Epithelial cell of esophagus (primary cell): Measurements from ENCODE around the gene PATE3.

ENCODE experiments used
- DNase-seq: peaks from one replicate; pipeline ENCODE4 v3.0.0; 2010; ENCODE audit warnings: low read depth
- H3K4me3 ChIP-seq: 2 replicates; pipeline ENCODE4 v1.5.1; 2011; ENCODE audit warnings: mild to moderate bottlenecking, low read length, control low read depth
- TF ChIP-seq, protein P1 (sequence below): IDR thresholded peaks from 2 replicates; pipeline ENCODE4 v1.5.1; 2011; ENCODE audit warnings: low read depth, mild to moderate bottlenecking, low read length, control low read depth, inconsistent platforms; ENCODE audit not compliant: insufficient read depth; ENCODE audit errors: missing control alignments

The PATE3 gene, protein sequence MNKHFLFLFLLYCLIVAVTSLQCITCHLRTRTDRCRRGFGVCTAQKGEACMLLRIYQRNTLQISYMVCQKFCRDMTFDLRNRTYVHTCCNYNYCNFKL

DNA sequence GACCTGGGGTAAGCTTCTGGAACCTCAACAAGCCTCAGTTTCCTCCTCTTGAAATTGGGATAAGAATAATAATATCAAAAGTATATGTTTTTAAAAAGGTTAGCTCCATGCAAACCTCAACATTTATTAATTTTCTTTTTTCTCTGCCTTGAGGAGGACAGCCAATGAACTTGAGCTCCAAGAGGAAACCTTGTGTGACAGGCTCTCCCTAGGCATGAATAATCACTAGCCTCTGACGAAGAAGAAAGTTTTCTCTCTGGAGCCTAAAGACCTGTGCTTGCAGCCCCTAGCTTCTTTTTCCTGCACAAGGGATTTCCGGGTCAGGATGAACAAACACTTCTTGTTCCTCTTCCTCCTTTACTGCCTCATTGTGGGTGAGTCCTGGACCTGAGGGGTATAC, at the start of gene PATE3:
Gene PATE3 (plus strand): TSS at position 301 of the 400 bp plus-strand sequence. CDS start 25 bp downstream, at position 326.
- DNase-seq: no peak
- TF ChIP-seq, protein P1, sequence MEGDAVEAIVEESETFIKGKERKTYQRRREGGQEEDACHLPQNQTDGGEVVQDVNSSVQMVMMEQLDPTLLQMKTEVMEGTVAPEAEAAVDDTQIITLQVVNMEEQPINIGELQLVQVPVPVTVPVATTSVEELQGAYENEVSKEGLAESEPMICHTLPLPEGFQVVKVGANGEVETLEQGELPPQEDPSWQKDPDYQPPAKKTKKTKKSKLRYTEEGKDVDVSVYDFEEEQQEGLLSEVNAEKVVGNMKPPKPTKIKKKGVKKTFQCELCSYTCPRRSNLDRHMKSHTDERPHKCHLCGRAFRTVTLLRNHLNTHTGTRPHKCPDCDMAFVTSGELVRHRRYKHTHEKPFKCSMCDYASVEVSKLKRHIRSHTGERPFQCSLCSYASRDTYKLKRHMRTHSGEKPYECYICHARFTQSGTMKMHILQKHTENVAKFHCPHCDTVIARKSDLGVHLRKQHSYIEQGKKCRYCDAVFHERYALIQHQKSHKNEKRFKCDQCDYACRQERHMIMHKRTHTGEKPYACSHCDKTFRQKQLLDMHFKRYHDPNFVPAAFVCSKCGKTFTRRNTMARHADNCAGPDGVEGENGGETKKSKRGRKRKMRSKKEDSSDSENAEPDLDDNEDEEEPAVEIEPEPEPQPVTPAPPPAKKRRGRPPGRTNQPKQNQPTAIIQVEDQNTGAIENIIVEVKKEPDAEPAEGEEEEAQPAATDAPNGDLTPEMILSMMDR: no peak
- no peak within 1 kb of the TSS for H3K4me3 ChIP-seq

DNA sequence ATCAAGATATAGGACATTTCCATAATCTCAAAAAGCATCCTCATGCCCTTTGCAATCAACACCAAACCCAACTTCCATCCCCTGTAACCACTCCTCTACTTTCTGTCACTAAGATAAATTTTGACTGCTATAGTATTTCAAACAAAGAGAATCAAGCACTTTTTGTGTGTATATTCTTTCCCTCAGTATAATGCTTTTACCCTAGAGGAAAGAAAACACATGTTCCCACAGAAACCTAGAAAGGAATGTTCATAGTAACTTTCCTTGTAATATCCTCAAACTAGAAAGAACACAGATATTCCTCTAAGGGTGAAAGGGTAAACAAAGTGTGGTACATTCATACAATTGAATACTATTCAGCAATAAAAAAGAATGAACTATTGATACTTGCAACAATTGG, 47.3 kb upstream of the PATE3 start:
- H3K4me3 ChIP-seq: no peak overlapping the region
- TF ChIP-seq, protein P1: no peak
- no peak for DNase-seq

DNA sequence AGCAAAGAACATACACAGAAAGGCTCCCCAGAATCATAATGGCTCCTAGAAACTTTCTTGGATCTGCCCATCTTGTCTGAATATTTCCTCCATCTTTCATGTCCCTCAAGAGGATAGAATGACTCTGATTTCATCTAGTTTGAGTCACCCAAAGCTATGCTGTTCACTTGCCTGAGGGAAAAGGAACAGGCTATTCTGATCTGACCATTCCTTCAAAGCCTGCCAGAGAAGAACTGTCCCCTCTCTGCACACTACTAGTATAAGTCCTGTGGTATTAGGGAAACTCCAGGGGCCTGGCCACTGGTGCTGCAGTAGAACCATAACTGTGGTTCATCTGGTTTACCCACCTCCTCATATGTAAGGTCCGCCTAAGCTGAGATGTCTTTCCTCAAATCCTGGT, 44.2 kb upstream of the PATE3 start:
- no peak for DNase-seq
- TF ChIP-seq, protein P1: no peak
- H3K4me3 ChIP-seq: no peak overlapping the region

DNA sequence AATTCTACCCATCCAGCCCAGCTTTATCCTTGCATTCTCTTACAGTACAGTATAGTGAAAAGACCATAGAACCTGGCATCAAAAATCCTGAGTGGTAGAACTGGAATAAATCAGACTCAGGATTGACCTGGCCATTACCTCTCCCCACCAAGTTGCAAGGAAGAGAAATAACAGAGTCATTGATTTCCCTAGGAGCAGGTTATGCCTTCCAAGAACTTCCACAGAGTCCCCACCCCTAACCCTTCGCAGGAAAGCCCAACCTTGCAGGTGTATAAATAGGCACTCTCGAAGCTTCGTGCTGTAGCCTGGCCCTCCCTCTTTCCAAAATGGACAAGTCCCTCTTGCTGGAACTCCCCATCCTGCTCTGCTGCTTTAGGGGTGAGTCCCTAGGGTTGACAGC, 41.9 kb upstream of the PATE3 start, which contains the start of gene PATE1:
Gene PATE1 (plus strand): TSS at position 301 of the 400 bp plus-strand sequence. CDS start 26 bp downstream, at position 327.
- H3K4me3 ChIP-seq: no peak within 1 kb of the TSS
- TF ChIP-seq, protein P1: no peak
- DNase-seq: no peak

DNA sequence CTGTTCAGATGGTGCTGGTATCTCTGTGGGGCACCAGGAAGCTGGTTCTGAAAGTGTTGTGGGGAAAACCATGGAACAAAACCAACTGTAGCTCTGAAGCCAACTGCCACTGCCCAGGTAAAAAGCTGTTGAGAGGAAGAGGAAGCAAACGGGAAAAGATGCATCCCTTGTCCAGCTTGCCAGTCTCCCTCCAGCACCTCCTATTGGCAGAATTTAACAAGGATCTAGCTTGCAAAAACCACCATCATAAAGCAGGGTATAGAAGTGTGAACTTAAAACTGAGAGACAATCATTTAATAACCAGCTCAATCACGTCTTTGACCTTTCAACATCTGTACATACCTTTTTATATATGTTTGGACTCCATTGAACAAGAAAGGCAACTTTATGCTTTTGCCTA, 37.3 kb upstream of the PATE3 start:
- H3K4me3 ChIP-seq: no peak overlapping the region
- no peak for DNase-seq
- TF ChIP-seq, protein P1: no peak

DNA sequence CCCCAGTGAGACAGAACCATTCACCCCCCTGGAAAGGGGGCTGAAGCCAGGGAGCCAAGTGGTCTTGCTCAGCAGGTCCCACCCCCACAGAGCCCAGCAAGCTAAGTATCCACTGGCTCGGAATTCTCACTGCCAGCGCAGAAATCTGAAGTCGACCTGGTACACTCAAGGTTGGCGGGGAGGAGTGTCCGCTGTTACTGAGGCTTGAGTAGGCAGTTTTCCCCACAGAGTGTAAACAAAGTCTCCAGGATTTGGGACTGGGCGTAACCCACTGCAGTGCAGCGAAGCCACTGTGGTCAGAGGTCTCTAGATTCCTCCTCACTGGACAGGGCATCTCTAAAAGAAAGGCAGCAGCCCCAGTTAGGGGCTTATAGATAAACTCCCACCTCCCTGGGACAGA, 31.9 kb upstream of the PATE3 start:
- no peak overlapping the region for H3K4me3 ChIP-seq
- TF ChIP-seq, protein P1: no peak
- DNase-seq: no peak

DNA sequence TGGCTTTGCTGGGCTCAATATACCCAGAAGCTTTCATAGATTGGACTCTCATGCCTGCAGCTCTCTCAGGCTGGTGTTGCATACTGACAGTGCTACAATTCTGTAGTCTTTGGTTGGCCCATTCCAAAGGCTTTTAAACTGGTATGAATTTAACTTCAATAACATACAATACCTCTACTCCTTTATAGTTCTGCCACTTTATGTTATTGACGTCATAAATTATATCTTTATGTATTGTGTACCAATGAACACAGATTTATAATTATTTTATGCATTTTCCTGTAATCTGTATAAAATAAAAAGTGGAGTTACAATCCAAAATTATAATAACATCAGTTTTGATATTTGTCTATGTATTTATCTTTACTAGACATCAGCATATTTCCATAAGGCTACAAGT, 25.5 kb upstream of the PATE3 start:
- TF ChIP-seq, protein P1: no peak
- no peak for DNase-seq
- no peak overlapping the region for H3K4me3 ChIP-seq
